Stimulated activated naive B cell treated with anti-CD40 and anti-IgM and Interleukin-4, amounts not matched to agents 10 μg/mL and 1 μg/mL and 100 μg/mL, for 72 hours (primary cell): ENCODE data around the gene CAP1.

Experiments
- ATAC-seq, 2 donors: fragments of 150-1000 bp; cut with Tn5 transposase; replicated peaks; 2 replicates each; pipeline ENCODE4 v1.10.0; 2021; ENCODE audit warnings: moderate library complexity in 1 of 2
- DNase-seq: peaks from one replicate; pipeline ENCODE4 v3.0.0; 2021
- H3K27ac Mint-ChIP-seq: one replicate; pipeline ENCODE4 v1.8.0; 2022; ENCODE audit warnings: mild to moderate bottlenecking, mixed read lengths
- H3K27me3 Mint-ChIP-seq, 2 donors: one replicate each; pipeline ENCODE4 v1.8.0; 2022; ENCODE audit warnings: mixed read lengths in 2 of 2
- H3K36me3 Mint-ChIP-seq, 2 donors: one replicate each; pipeline ENCODE4 v1.8.0; 2022; ENCODE audit warnings: mixed read lengths in 2 of 2, mild to moderate bottlenecking in 1 of 2
- H3K4me1 Mint-ChIP-seq, 2 donors: one replicate each; pipeline ENCODE4 v1.8.0; 2022; ENCODE audit warnings: mixed read lengths in 2 of 2, mild to moderate bottlenecking in 1 of 2
- H3K4me3 Mint-ChIP-seq, 2 donors: one replicate each; pipeline ENCODE4 v1.8.0; 2022; ENCODE audit warnings: mild to moderate bottlenecking in 2 of 2, mixed read lengths in 2 of 2, moderate library complexity in 1 of 2
- H3K9me3 Mint-ChIP-seq, 2 donors: one replicate each; pipeline ENCODE4 v1.8.0; 2022; ENCODE audit warnings: mixed read lengths in 2 of 2, mild to moderate bottlenecking in 1 of 2

The CAP1 gene

GRCh38 chr1:40058097-40058452 is 17.5 kb downstream of the CAP1 start:
- DNase-seq = no peak

GRCh38 chr1:40058453-40059337 is 18.2 kb downstream of the CAP1 start:
- peaks cover 50 to 68% of the 10 kb centered on the region in 2 donors for H3K36me3 Mint-ChIP-seq

More at GRCh38 chr1:40058097-40058452, 17.5 kb downstream of the CAP1 start:
- Mint-ChIP-seq H3K36me3 (peaks cover 47 to 68% of the 10 kb centered on the region in 2 donors), H3K9me3 (no peaks in the 10 kb centered on the region), H3K4me3 (no peak overlapping the region), H3K4me1 (peaks cover 57 to 94% of the 10 kb centered on the region in 2 donors), H3K27ac (peak overlapping the region; percentile 83), H3K27me3 (no peaks in the 10 kb centered on the region)
- ATAC-seq = no peak

DNA sequence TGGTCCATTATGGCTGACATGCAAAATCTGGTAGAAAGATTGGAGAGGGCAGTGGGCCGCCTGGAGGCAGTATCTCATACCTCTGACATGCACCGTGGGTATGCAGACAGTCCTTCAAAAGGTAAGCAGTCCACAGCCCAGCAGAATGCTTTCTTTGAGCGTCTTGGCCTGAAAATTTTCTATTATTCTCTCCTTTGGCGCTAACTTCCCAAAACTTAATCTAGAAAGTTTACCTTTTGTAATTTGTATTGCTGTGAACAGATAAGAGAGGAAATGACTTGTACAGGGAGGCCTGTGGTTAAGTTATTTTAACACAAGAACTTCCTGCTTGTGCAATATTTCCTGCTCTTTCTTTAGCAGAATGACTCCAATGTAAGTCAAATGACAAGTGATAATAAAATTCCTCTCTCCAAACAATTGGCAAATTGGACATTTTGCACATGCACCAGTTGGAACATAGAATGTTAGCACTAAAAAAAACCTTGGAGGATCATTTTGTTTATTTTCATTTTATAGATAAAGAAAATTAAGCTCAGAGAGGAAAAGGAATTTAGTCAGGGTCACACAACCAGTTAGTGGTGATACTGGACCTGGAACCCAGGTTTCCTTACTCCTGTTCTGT is 18.9 kb downstream of the CAP1 start:
- H3K27ac Mint-ChIP-seq = no peak overlapping the region
- H3K9me3 Mint-ChIP-seq = no peaks in the 10 kb centered on the region
- ATAC-seq = peak; percentile 67 to 68
- peaks cover 55 to 69% of the 10 kb centered on the region in 2 donors for H3K36me3 Mint-ChIP-seq
- no peak for DNase-seq
- peaks cover 60 to 94% of the 10 kb centered on the region in 2 donors for H3K4me1 Mint-ChIP-seq
- H3K4me3 Mint-ChIP-seq = peak overlapping the region; percentile 17 to 43
- H3K27me3 Mint-ChIP-seq = no peaks in the 10 kb centered on the region

More at GRCh38 chr1:40058453-40059337, 18.2 kb downstream of the CAP1 start:
- Mint-ChIP-seq H3K9me3 (no peaks in the 10 kb centered on the region), H3K4me1 (peaks cover 57 to 94% of the 10 kb centered on the region in 2 donors), H3K4me3 (peak overlapping the region in 1 of 2 donors; percentile 54), H3K27me3 (no peaks in the 10 kb centered on the region), H3K27ac (peak overlapping the region; percentile 83)
- ATAC-seq (no peak), DNase-seq (no peak)

GRCh38 chr1:40059960-40060750 is 19.6 kb downstream of the CAP1 start:
- ATAC-seq (peak in 1 of 2 donors; percentile 20), DNase-seq (no peak)
- no peaks in the 10 kb centered on the region for H3K27me3 Mint-ChIP-seq
- peaks cover 61 to 70% of the 10 kb centered on the region in 2 donors for H3K36me3 Mint-ChIP-seq
- peak overlapping the region; percentile 85 for H3K27ac Mint-ChIP-seq
- no peak overlapping the region for H3K4me3 Mint-ChIP-seq
- no peaks in the 10 kb centered on the region for H3K9me3 Mint-ChIP-seq
- peaks cover 58 to 94% of the 10 kb centered on the region in 2 donors for H3K4me1 Mint-ChIP-seq

DNA sequence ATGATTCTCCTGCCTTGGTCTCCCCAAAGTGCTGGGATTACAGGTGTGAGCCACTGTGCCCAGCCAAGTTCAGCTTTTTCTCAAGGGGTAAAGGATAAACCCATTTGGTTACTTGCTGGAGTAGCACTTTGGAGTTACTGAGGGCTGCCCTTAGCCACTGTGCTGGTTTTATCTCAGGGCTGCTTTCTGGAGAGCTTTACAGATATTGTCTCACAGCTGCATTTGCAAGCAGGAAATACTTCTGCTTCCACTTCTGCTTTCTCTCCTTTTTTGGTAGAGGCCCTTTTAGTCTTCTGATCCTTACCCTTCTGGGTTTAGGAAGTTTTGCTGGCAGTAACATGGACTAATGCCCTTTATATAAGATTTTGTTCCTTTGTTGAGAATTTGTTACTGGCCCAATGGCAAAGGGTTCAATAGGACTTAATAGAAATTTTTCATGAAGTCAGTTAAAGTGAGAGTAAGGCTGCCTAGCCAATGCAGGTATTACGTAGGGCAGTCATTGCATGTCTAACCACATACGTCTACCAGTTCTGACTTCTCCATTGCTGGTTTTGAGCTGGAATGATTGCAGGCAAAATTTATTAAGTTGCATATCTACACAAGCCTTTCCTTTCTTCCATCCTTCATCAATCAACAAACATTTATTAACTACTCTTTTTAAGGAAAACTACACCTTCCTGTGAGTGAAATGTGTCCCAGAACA is 24.4 kb downstream of the CAP1 start:
- peak; percentile 96 to 98 for ATAC-seq
- peaks cover 47 to 75% of the 10 kb centered on the region in 2 donors for H3K4me1 Mint-ChIP-seq
- H3K9me3 Mint-ChIP-seq = no peaks in the 10 kb centered on the region
- H3K36me3 Mint-ChIP-seq = peaks cover 63 to 81% of the 10 kb centered on the region in 2 donors
- H3K4me3 Mint-ChIP-seq = peak overlapping the region; percentile 30 to 61
- peak; percentile 39 for DNase-seq
- peak overlapping the region; percentile 89 for H3K27ac Mint-ChIP-seq
- H3K27me3 Mint-ChIP-seq = no peaks in the 10 kb centered on the region

GRCh38 chr1:40067023-40067422 is 26.5 kb downstream of the CAP1 start:
- ATAC-seq = no peak
- H3K4me3 Mint-ChIP-seq = no peak overlapping the region
- H3K4me1 Mint-ChIP-seq = peaks cover 36 to 57% of the 10 kb centered on the region in 2 donors
- DNase-seq = no peak
- H3K27ac Mint-ChIP-seq = peak overlapping the region; percentile 86
- H3K36me3 Mint-ChIP-seq = peaks cover 50 to 80% of the 10 kb centered on the region in 2 donors
- no peaks in the 10 kb centered on the region for H3K9me3 Mint-ChIP-seq
- no peaks in the 10 kb centered on the region for H3K27me3 Mint-ChIP-seq

DNA sequence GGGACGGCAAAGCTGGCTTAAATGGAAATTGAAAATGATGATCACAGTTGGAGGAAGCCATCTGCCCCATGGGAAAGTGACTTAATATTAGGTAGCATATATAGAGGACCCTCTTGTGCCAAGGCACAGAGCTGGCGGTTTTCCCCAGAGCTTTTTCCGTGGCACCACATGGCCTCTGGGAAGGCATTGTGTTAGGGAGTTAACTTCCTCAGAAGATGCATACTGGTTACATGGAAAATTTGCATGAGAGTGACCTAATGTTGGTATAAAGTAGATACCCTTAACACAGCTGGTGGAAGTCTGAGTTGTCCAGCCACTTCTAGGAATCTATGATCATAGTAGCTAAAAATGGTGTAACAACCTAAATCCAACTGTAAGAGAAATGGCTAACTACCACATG is 27.3 kb downstream of the CAP1 start:
- Mint-ChIP-seq H3K27me3 (no peaks in the 10 kb centered on the region), H3K36me3 (peaks cover 50 to 82% of the 10 kb centered on the region in 2 donors), H3K27ac (peak overlapping the region; percentile 71), H3K9me3 (no peaks in the 10 kb centered on the region), H3K4me3 (no peak overlapping the region), H3K4me1 (peaks cover 35 to 49% of the 10 kb centered on the region in 2 donors)
- ATAC-seq = no peak
- no peak for DNase-seq

- peaks cover 21 to 59% of the 10 kb centered on the region in 2 donors for H3K36me3 Mint-ChIP-seq
- H3K27me3 Mint-ChIP-seq = no peaks in the 10 kb centered on the region
- H3K4me3 Mint-ChIP-seq = no peak overlapping the region
These were observed 31.6 kb downstream of the CAP1 start for GRCh38 chr1:40072142-40072541.

DNA sequence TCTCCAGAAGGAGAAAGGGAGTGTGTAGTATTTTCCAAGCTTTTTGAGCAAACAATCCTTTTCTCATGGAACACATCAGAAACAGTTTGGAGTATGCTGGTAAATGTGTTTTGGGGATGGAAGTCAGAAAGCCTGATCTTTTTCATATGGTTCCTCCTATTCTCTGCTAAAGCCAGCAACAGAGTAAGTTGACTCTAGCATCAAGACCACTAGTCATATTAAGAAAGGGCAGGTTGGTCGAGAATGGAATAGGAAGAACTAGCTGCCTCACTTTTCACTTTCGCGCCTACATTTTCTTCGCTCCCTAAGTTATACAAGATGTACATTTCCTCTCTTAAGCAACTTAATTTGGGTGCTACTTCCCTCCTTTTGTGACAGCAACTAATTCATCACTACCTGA is 32.5 kb downstream of the CAP1 start:
- Mint-ChIP-seq H3K27me3 (no peaks in the 10 kb centered on the region), H3K27ac (peak overlapping the region; percentile 59), H3K4me3 (no peak overlapping the region), H3K9me3 (no peaks in the 10 kb centered on the region), H3K36me3 (peaks cover 15 to 56% of the 10 kb centered on the region in 2 donors), H3K4me1 (peaks cover 2 to 18% of the 10 kb centered on the region in 2 donors)
- ATAC-seq = peak in 1 of 2 donors; percentile 14
- DNase-seq = no peak

More at GRCh38 chr1:40072142-40072541, 31.6 kb downstream of the CAP1 start:
- Mint-ChIP-seq H3K4me1 (peaks cover 7 to 26% of the 10 kb centered on the region in 2 donors), H3K9me3 (no peaks in the 10 kb centered on the region), H3K27ac (no peak overlapping the region)
- DNase-seq (no peak), ATAC-seq (no peak)

DNA sequence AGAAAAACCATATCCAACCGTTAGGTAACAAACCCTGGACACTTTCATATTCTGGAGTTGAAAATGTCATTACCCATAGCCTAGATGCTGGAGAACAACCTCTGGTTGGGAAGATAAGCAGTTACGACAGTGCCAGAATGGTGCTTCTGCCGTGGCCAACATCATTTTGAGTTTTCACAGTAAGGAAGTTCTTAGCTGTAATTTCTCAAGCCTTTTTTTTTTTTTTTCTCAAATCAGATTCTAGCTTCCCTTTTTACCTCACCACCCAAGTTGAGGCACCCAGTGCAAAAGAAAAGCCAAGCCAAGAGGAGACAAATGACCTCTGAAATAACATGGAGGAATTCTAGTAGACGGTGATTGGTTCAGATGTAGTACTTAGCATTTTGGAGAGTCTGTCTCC is 34.7 kb downstream of the CAP1 start:
- Mint-ChIP-seq H3K4me1 (peaks cover 7 to 18% of the 10 kb centered on the region in 2 donors), H3K4me3 (no peak overlapping the region), H3K9me3 (no peaks in the 10 kb centered on the region), H3K27me3 (no peaks in the 10 kb centered on the region), H3K36me3 (peaks cover 25 to 56% of the 10 kb centered on the region in 2 donors), H3K27ac (peak overlapping the region; percentile 20)
- ATAC-seq (peak; percentile 10 to 18), DNase-seq (no peak)

GRCh38 chr1:40076895-40077312 is 36.4 kb downstream of the CAP1 start:
- ATAC-seq (no peak), DNase-seq (no peak)
- peaks cover 28 to 58% of the 10 kb centered on the region in 2 donors for H3K36me3 Mint-ChIP-seq
- H3K4me1 Mint-ChIP-seq = peaks cover 8 to 18% of the 10 kb centered on the region in 2 donors
- no peaks in the 10 kb centered on the region for H3K27me3 Mint-ChIP-seq
- no peaks in the 10 kb centered on the region for H3K9me3 Mint-ChIP-seq
- H3K4me3 Mint-ChIP-seq = no peak overlapping the region
- H3K27ac Mint-ChIP-seq = no peak overlapping the region

GRCh38 chr1:40078512-40079333 is 38.2 kb downstream of the CAP1 start:
- DNase-seq (peak; percentile 35), ATAC-seq (peak; percentile 79 to 84)
- peaks cover 8 to 14% of the 10 kb centered on the region in 2 donors for H3K4me1 Mint-ChIP-seq
- H3K27ac Mint-ChIP-seq = no peak overlapping the region
- no peak overlapping the region for H3K4me3 Mint-ChIP-seq
- H3K36me3 Mint-ChIP-seq = peaks cover 29 to 52% of the 10 kb centered on the region in 2 donors
- H3K9me3 Mint-ChIP-seq = no peaks in the 10 kb centered on the region
- no peaks in the 10 kb centered on the region for H3K27me3 Mint-ChIP-seq
